ENCODE measurements around the gene METTL8.

METTL8 gene

GRCh38 chr2:171308280-171309054 lies 125.3 kb downstream of the METTL8 start:
- no peak for DNase-seq

- DNase-seq, result no peak
Measured at GRCh38 chr2:171307560-171307959, 126.2 kb downstream of the METTL8 start.

GRCh38 chr2:171297956-171298355 lies 135.8 kb downstream of the METTL8 start:
- no peak for DNase-seq

GRCh38 chr2:171294608-171295007 lies 139.2 kb downstream of the METTL8 start:
- DNase-seq, result no peak

- DNase-seq, result no peak
Measured at GRCh38 chr2:171293661-171294060, 140.1 kb downstream of the METTL8 start.

- no peak for DNase-seq
Measured at GRCh38 chr2:171289991-171290390, 143.8 kb downstream of the METTL8 start.

- no peak for DNase-seq
Measured at GRCh38 chr2:171289316-171289715, 144.5 kb downstream of the METTL8 start.

GRCh38 chr2:171287611-171288010 lies 146.2 kb downstream of the METTL8 start:
- DNase-seq, result no peak

- DNase-seq, result no peak
Measured at GRCh38 chr2:171287036-171287571, 146.7 kb downstream of the METTL8 start.

- no peak for DNase-seq
Measured at GRCh38 chr2:171281110-171281509, 152.7 kb downstream of the METTL8 start.

GRCh38 chr2:171279983-171280790 lies 153.6 kb downstream of the METTL8 start:
- DNase-seq, result no peak

- DNase-seq, result no peak
Measured at GRCh38 chr2:171274757-171275156, 159.0 kb downstream of the METTL8 start.

- DNase-seq, result peak; percentile 51 to 68 (median 66)
Measured at GRCh38 chr2:171271971-171272436, 161.8 kb downstream of the METTL8 start.

GRCh38 chr2:171271386-171271785 lies 162.4 kb downstream of the METTL8 start:
- DNase-seq, result no peak

GRCh38 chr2:171267855-171268629 lies 165.7 kb downstream of the METTL8 start:
- no peak for DNase-seq
